IPS-18c (cell line): ENCODE results near the gene YIPF5.

Experiments used
- H3K4me3 ChIP-seq: 2 replicates; pipeline ENCODE4 v1.7.0; 2013; ENCODE audit warnings: low read depth, mild to moderate bottlenecking, low read length, moderate library complexity; ENCODE audit not compliant: insufficient read depth
- H3K9me3 ChIP-seq: one replicate; pipeline ENCODE4 v1.6.1; 2013; ENCODE audit warnings: mild to moderate bottlenecking, low read length, moderate library complexity; ENCODE audit not compliant: control insufficient read depth, insufficient read depth

Gene YIPF5

DNA sequence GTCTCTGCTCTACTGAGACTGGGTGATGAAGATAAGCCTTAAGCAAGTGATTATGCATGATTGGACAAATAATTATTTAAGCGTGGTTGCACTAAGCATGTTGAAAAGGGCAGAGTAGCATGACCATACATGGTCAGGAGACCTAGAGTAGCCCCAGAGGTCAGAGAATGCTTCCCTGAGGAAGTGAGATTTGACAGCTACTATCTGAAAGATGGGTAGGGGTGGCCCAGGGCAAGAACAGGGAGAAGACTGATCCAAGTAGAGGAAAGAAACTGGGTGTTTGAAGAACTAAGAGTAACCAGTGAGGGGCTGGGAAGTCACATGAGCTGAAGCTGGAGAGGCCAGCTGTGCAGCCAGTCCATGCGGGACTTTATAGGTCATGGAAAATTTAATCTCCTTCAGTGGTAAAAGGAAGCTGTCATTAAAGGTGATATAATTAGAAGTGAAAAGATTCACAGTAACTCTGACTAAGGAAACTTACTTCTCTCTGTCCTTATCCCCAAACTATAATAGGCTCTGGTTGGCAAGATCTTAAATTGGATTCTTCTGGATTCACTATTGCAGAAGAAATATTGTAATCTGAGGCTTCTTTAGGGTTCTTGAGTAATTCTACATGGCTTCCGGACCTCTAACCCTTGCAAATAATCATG, 35.2 kb downstream of the YIPF5 start:
- no peak overlapping the region for H3K4me3 ChIP-seq
- H3K9me3 ChIP-seq: no peaks in the 10 kb centered on the region

- no peak overlapping the region for H3K4me3 ChIP-seq
- no peaks in the 10 kb centered on the region for H3K9me3 ChIP-seq
These were observed 36.1 kb downstream of the YIPF5 start for GRCh38 chr5:144134194-144134826.

DNA sequence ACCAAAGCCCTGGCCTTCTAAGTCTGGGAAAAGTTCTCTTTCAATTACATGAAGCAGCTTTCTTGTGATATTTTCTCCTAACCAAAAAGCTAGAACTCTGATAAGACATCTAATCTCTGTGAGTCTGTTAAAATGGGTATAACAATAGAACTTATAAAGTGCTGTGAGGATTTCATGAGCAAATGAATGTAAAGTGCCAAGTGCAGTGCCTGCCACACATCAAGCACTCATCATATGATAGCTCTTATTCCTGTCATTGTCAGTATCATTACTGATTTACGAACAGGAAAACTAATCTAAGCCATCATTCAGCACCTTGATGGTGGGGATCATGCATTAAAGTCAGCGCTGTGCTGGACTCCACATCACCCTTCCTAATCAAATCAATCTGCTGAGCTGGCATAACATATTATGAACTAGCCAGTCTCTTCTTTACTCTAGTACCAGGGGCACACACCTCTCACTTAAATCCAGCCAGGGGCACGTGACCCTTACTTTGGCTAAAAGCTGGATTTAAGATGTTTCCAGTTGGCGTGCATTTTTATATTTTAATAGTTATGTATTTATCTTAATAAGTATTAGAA, 37.3 kb downstream of the YIPF5 start:
- Histone ChIP-seq H3K4me3 (no peak overlapping the region), H3K9me3 (no peaks in the 10 kb centered on the region)

GRCh38 chr5:144131261-144131660, 39.2 kb downstream of the YIPF5 start:
- Histone ChIP-seq H3K9me3 (no peaks in the 10 kb centered on the region), H3K4me3 (no peak overlapping the region)

GRCh38 chr5:144130306-144130705, 40.2 kb downstream of the YIPF5 start:
- Histone ChIP-seq H3K9me3 (no peaks in the 10 kb centered on the region), H3K4me3 (no peak overlapping the region)

GRCh38 chr5:144128844-144129243, 41.6 kb downstream of the YIPF5 start:
- Histone ChIP-seq H3K9me3 (no peaks in the 10 kb centered on the region), H3K4me3 (no peak overlapping the region)

GRCh38 chr5:144126707-144127106, 43.8 kb downstream of the YIPF5 start:
- Histone ChIP-seq H3K9me3 (no peaks in the 10 kb centered on the region), H3K4me3 (no peak overlapping the region)

DNA sequence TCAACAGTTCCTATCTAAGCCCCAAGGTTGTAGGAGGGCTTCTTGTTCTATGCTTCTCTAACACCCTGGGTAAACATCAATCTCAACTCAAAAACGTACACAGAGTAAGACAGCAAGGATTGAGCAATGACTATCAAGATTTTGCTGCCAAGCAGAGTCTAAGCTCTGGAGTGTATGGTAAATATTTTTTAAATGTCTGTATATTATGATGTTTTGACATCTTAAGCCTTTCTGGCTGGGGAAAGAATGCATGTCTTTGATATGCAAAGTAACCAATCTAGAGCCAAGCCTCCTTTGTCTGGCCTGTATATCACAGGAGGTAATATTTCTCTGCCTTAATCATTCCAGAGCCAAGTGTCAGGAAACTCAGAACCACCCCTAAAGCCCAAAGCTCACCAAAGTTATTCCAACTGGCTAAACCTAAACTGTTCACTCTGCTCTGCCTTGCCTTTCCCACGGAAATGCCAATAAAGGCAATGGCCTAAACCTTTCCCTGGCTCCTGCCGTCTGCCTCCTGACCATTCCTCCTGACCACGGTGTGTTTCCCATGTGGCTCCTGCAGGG, 45.2 kb downstream of the YIPF5 start:
- no peaks in the 10 kb centered on the region for H3K9me3 ChIP-seq
- no peak overlapping the region for H3K4me3 ChIP-seq

DNA sequence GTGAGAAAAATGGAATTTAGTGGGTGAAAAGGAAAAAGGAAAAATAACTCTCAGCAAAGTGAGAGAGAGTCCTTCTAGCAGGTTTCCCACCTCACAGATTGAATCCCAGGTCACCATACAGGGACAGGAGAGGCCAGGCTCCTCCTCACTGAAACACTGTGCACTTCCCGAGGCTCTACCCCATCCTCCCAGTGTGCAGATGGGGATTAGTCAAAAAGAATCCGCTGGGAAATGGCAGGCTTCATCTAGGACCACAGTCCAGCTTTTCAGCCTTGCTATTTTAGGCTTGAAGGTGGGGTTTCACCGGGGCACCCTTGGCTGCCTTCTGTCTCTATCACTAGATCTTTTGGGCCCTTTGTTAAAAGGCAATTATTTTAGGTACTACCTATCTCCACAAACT, 47.8 kb downstream of the YIPF5 start:
- Histone ChIP-seq H3K9me3 (peaks cover 2% of the 10 kb centered on the region), H3K4me3 (no peak overlapping the region)

DNA sequence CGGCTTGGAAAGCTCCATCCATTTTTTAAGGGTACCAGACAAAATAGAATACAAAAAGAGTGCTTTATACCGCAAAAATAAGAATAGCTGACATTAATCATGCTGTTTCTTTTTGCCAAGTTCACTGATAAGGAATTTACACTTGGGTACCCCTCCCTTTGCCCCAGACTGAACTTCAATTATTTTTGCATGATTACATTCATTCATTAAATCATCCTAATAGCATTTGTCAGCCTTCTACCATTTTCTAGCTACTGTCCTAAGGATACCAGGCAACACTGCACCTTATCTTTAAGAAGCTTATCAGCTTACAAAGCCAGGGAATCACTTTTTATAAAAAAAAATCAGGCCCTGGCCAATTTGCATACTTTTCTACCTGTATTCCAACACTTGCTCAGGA, 48.4 kb downstream of the YIPF5 start:
- H3K9me3 ChIP-seq: peaks cover 2% of the 10 kb centered on the region
- H3K4me3 ChIP-seq: no peak overlapping the region

GRCh38 chr5:144121577-144121976, 48.9 kb downstream of the YIPF5 start:
- Histone ChIP-seq H3K9me3 (peaks cover 2% of the 10 kb centered on the region), H3K4me3 (no peak overlapping the region)

DNA sequence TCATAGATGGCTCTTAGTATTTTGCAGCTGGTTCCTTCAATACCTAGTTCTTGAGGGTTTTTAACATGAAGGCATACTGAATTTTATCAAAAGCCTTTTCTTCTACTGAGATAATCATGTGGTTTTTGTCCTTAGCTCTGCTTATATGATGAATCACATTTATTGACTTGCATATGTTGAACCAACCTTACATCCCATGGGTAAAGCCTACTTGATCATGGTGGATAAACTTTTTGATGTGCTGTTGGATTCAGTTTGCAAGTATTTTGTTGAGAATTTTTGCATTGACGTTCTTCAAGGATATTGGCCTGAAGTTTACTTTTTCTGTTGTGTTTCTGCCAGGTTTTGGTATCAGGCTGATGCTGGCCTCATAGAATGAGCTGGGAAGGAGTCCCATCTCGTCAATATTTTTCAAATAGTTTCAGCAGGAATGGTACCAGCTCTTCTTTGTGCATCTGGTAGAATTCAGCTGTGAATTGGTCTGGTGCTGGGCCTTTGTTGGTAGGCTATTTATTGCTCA, 49.7 kb downstream of the YIPF5 start:
- H3K9me3 ChIP-seq: peaks cover 2% of the 10 kb centered on the region
- no peak overlapping the region for H3K4me3 ChIP-seq

- H3K9me3 ChIP-seq: peaks cover 2% of the 10 kb centered on the region
- H3K4me3 ChIP-seq: no peak overlapping the region
These were observed 53.0 kb downstream of the YIPF5 start for GRCh38 chr5:144117412-144117811.

- Histone ChIP-seq H3K9me3 (peaks cover 2% of the 10 kb centered on the region), H3K4me3 (no peak overlapping the region)
These were observed 55.9 kb downstream of the YIPF5 start for GRCh38 chr5:144114571-144114970.
